ENCODE measurements around the gene BDP1.

The BDP1 gene

DNA sequence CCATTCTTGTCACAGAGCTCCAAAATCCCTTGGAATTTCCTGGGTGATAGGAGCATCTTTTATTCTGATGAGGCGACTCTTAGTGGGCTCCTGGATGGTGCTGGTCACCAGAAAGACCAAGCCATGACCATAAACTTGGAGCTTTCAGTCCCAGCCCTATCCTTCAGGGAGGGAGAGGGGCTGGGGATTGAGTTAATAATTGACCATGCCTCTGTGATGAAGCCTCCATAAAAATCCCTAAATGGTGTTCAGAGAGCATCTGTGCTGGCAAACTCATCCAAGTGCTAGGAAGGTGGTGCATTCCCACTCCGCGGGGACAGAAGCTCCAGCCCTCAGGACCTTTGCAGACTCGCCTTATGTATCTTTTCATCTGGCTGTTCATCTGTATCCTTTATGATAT lies 160.4 kb downstream of the BDP1 start:
- H3K4me3 ChIP-seq (ENCODE audit: low read length) = no peak overlapping the region
- TF ChIP-seq, protein P1, sequence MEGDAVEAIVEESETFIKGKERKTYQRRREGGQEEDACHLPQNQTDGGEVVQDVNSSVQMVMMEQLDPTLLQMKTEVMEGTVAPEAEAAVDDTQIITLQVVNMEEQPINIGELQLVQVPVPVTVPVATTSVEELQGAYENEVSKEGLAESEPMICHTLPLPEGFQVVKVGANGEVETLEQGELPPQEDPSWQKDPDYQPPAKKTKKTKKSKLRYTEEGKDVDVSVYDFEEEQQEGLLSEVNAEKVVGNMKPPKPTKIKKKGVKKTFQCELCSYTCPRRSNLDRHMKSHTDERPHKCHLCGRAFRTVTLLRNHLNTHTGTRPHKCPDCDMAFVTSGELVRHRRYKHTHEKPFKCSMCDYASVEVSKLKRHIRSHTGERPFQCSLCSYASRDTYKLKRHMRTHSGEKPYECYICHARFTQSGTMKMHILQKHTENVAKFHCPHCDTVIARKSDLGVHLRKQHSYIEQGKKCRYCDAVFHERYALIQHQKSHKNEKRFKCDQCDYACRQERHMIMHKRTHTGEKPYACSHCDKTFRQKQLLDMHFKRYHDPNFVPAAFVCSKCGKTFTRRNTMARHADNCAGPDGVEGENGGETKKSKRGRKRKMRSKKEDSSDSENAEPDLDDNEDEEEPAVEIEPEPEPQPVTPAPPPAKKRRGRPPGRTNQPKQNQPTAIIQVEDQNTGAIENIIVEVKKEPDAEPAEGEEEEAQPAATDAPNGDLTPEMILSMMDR (IDR thresholded peaks at IDR 0.05; ENCODE audit: insufficient read depth, low read depth, low read length, missing control alignments) = no peak
- DNase-seq (ENCODE audit: low read depth) = no peak

Measured in epithelial cell of esophagus (primary cell).